GM19035 (cell line): ENCODE measurements around the gene SCN2B.
"Not testable (repeated sequence)": the region's sequence is repeated elsewhere in the genome, so short reads cannot be mapped to it uniquely, and the experiment has no call there.

Experiments
- ATAC-seq: cut with Tn5 transposase; IDR thresholded peaks from one replicate; pipeline ENCODE4 v1.9.1; 2021; ENCODE audit not compliant: unreplicated experiment

The SCN2B gene

DNA sequence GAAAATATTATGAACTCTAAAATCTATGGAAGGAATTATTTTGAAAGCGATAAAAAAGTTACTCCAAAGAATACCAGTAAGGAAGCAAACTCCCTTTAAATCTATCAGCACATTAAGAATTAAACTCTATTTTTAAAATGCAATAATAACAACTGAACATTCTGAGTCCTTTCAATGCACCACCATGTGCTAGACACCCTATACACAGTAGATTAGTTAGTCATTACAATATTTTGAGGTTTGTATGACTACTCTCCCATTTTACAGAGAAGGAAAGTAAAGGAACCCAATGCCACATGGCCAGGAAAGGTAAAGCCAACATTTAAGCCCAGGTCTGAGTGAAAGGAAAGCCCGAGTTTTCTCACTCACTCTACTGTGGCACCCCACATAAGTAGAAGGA, 30.6 kb upstream of the SCN2B start:
- ATAC-seq, result no peak

DNA sequence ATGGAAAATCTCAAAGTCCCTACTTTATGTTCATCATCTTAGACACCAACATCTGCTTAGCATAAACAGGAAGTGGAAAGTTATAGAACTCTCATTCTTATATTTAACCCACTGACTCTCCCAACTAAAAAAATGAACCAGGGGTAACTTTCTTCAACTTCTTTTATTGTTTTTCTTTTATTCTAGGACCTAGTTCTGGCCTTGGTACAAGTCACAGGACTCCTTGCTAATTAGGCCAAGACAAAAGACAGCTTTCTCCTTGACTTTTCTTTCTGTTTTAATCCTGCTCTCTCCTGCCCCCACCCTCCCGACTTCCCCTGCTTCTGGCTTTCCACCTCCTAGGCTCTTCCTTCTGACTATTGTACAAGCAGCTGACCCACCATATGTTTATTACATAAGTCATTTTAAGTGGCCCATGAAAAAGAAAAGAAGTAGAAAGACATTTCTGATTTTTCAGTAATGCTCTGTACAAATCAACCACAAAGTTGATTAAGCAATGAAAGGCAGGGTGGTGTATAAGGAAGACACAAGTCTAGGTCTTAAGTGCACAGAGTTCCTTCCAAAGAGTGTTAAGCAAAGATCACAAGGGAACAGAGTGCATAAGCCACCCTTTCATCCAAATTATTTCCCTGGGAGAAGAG, 30.1 kb upstream of the SCN2B start:
- no peak for ATAC-seq

DNA sequence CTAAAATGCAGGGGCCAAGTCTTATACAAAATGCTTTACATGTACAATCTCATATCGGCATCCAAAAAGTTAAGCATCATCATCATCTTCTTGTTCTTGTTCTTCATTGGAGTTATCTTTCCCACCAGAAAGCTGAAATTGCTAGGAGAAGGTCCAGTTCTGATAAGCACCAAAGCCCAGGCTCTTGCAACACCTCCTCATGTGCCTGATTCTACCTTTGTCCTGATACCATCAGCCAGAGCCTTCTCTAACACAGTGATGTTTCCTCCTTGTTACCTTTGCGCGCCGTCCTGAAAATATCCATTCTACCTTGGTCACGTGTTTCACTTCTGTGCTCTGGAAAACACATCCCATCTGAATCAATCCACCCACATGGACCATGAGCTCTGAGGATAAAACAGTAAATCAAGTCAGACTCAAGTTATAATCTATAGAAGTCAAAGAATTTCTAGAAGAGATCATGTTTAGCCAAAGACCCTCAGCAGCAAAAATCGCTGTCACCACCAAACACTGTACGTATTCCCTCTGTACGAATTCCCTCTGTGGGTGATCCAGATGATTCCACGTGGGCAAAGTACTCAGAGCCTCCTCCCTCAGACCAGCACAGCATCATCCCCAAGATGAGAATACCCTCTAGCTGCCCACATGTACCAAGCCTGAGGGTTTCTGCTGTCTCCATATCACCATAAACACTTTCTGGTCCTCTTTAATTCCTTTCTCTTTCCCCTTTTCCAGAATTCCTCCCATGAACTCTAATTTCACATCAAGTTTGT, 29.4 kb upstream of the SCN2B start:
- no peak for ATAC-seq

DNA sequence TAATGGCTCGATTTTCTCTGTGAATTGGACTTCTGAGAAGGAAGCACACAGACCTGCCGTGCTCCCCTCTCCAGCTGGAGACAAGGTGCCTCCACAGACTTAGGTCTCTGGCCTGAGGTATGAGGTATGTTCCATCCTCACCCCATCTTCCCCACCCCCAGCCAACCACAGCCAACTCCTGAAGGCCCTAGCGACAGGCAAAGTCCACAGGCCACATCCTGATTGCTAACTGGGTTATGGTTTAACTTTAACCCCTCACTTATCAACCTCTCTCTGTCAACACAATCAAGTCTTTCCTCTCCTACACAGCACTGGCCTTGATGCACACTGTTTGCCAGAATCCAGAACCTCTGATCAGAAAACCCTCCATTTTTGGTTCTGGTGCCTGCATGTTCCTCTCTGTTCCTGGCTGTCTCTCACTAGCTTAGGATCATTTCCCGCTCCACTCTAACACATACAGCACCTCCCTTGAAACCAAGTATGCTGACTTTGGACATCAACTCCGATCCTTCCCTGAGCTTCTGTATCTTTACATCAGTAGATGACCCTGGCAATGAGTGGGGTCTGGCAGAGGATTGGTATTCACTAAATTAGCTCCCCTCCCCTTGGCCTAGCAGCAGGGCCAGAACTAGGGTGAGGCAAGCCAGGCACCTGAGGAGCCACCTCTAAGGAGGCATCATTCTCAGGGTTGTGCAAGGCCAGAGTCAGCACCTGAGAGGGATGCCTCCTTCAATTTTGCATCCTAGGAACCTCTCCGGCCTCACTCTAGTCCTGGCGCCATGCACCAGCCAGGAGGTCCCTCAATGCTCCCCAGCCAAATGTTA, 26.4 kb upstream of the SCN2B start:
- no peak for ATAC-seq

DNA sequence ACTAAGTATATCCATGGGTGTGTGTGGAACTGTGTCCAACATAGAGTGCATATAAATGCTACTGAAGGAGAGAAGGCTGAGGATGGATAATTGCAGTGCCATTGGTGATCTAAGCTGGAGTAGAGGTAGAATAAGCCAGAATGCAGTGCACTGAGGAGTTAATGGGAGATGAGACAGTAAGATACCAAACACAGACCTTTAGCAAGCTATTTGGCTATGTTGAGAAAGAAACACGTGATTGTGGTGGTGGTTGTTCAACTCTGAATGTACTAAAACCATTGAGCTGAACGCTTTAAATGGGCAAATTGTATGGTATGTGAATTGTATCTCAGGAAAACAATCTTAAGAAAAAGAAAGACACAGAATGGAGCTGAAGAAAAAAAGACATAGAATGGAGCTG, 25.5 kb upstream of the SCN2B start:
- ATAC-seq, result no peak

DNA sequence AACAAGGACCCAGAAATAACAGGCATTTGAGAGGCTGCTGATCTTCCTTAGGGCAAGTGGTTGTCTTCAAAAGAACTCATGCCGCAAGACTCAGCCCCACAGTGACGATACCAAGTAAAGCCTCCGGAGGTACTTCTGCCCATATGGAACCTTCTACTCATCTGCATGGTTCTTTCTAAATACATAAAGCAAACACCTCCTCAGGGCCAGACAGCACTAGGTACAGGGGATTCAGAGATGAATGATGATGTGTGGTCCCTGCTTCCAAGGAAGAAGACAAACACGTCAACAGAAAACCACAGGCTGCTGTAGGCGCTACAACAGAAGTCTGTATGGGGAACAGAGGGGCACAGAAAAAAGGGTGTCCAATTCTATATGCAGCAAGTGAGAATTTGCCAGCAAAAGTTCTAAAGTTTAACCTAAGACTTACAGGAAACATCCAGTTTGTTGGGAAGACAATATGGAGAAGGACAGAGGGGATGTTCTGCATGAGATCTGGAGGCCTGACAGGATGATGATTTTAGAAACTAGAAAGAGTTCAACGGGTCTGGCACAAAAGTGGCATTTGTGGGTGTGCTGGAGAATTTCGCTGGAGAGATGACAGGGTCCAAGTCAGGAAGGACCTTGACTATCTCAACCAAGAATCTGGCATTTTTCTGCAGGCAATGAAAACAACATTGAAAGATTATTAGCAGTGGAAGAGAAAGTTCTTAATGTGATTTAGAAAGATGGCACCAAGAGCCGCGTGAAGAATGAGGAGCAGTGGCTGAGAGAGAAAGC, 24.7 kb upstream of the SCN2B start:
- no peak for ATAC-seq

DNA sequence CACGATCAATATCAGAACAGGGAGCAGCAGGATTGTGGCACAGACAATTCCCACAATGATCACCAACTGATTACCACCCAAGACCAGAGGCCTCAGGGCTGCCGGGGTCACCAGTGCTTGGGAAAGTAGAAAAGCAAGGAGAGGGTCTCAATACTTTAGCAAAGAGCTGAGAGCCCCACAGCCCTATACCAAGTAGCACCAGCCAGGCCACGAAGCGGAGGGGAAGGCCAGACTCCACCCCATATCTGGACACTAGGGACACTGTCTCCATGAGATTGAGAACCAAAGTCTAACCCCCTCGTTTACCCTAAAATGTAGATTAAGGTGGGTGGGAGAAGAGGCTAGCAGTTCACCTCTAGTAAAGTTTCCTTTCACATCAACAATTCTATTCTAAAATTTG, 24.1 kb upstream of the SCN2B start:
- no peak for ATAC-seq

DNA sequence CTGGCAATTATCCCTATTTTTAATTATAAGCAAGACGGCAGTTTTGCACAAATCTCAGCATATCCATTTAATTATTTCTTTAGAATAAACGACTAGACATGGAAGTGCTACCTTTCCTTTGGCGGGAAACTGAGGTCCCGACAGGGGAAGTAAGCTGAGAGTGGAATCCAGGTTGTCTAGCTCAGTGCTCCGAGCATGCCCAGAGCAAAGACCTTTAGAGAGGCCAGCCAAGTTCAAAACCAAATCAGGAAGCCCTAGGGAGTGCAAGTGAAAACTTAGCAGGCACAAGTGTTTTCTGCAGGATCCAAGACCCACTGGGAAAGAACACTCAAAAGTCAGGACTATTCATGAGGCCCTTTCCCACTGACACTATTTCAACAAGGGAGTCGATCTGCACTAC, 22.7 kb upstream of the SCN2B start:
- no peak for ATAC-seq

DNA sequence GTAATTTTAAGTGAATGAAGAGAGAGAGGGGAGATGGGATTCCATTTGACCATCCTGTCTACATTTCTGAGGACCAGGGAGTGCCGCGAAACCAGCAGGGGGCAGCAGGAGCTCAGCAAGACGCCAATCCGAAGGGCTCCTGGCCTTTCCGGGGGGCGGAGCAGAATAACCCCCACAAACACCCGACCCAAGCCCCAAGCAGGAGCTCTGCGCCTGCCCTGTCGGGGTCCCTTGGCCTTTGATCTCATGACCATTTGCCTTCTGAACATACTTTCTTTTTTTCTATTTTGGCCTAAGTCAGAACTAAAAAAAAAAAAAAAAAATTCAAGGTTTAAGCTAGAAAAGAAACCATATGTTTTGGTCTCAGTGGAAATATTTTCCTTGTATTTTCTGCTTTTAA, 21.9 kb upstream of the SCN2B start:
- ATAC-seq, result no peak

DNA sequence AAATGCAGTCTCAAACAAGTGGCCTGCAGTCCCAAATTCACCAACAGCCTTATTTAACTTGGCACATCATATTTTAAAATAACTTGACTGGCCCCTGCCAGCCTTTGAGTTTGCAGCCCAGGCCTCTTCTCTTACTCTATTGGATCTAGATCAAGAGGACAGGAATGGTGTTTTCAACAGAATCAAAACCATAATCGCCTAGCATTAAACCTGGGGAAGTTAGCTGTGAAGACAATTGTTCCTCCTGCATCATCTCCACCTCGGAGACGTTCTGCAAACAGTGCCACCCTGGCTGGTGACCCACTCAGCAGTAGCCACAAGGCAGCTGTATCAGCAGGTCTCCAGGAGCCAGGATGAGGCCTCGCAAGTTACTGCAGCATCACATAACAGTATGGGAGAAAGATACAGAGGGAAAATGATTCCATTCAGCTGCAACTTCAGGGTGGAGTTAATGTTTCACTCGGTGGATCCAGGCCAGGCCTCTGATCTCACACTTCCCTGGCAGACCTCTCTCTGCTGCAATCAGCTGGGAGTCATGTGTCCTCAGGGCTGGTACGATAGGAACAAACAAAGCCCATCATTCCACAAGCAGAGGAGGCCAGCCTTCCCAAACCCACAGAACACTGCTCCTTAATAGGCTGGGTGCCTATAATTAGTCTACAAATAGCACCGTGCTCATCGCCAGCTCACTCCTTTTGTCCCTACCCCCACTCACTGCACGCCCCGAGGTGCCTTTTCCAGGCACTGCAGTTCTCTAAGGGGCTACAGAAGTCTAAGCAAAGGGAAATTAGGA, 18.6 kb upstream of the SCN2B start:
- no peak for ATAC-seq

DNA sequence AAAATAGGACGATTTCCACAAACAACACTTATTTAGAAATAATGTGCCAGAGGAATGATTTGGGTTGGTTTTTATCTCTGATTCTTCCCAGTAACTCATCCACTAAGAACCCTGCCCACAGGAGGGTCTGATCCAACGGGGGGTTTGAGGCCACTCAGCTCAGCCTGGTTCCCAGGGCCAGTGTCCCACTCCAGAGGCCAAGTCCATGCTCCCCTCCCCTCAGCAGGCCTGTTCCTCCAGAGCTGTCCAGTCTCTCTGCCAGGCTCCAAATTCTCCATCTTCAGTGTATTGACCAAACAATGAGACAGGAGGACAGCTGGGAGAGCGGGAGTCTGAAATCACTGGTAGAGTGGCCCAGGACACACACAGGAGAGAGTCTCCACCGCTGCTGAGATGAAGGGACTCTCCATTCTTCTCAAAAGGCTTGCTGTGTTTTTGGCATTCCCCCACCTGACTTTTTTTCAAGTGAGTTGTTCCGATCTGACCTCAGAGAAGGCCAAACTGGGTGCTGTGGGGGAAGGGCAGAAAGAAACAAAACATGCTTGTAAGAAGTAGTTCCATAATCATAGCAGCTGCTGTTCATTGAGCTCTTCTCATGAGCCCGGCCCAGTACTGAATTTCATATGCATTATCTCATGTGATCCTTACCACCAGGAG, 17.6 kb upstream of the SCN2B start:
- ATAC-seq, result no peak

DNA sequence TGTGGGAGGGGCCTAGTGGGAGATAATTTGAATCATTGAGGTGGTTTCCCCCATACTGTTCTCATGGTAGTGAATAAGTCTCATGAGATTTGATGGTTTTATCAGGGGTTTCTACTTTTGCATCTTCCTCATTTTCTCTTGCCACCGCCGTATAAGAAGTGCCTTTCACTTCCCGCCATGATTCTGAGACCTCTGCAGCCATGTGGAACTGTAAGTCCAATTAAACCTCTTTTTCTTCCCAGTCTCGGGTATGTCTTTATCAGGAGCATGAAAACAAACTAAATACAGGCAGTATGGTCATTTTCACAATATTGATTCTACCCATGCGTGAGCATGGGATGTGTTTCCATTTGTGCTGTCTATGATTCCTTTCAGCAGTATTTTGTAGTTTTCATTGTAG, 16.4 kb upstream of the SCN2B start:
- not testable (repeated sequence) for ATAC-seq

DNA sequence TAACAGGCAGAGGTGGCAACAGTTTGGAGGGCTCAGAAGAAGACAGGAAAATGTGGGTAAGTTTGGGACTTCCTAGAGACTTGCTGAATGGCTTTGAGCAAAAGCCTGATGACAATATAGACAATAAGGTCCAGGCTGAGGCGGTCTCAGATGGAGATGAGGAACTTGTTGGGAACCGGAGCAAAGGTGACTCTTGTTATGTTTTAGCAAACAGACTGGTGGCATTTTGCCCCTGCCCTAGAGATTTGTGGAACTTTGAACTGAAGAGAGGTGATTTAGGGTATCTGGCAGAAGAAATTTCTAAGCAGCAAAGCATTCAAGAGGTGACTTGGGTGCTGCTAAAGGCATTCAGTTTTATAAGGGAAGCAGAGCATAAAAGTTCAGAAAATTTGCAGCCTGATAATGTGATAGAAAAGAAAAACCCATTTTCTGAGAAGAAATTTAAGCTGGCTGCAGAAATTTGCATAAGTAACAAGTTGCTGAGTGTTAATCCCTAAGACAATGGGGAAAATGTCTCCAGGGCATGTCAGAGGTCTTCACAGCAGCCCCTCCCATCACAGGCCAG, 14.6 kb upstream of the SCN2B start:
- ATAC-seq, result not testable (repeated sequence)

DNA sequence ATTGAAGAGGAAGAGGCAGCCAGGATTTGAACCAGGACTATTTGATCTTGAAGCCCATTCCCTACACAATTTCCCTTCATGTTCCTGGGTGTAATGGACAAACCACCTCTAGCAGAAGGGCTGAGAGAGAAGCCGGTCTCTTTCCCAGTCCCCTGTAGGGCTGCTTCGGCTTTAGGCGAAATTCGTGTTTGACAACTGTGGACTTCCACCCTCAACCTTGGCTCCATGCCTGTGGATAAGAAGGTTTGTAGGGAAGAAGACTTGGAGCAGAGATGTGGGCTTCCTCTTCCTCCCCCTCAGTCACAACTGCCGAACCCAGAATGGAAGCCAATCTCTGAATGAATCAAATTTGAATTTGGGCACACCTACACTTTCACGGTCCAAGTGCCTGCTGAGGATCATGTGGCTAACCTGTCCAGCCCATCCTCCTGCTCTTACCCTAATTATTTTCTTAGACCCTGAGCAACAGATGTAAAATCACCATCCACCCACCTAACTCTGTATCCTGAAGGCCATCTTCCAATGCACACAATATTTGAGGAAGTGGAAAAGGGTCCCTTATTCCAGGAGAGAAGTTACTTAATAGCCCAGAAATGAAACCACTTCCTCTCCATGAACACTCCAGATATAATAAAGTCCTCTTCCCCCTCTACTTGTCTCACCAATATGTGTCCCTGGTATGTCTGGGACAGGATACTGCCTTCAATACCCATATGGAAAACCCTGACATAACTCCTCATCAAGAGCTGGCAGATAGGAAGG, 10.1 kb upstream of the SCN2B start:
- ATAC-seq, result no peak

DNA sequence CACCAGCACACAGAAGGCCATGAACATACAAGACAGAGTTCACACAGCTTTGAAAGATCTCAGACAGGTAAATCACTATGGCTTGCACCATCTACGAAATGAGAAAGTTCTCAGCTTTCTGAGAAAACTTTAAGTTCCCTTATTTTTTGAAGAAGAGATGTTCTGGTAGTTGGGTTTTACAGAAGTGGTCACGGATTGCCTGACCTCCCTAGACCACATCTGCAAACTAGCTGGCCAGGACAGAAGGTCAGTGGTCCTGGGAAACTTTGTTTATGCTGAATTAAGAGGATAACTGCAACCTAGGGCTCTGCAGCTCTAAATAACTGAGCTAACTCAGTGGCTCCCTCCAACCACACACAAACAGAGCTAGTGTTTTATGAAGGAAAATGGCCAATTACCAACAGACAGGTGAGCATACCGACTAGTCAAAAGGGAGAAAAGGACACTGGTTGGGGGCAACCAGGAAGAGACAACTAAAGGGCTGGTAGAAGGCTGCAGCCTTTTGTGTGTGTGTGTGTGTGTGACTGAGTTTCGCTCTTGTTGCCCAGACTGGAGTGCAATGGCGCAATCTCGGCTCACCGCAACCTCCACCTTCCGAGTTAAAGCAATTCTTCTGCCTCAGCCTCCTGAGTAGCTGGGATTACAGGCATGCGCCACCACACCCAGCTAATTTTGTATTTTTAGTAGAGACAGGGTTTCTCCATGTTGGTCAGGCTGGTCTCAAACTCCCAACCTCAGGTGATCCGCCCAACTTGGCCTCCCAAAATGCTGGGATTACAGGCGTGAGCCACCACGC, 8.5 kb upstream of the SCN2B start:
- ATAC-seq, result no peak

DNA sequence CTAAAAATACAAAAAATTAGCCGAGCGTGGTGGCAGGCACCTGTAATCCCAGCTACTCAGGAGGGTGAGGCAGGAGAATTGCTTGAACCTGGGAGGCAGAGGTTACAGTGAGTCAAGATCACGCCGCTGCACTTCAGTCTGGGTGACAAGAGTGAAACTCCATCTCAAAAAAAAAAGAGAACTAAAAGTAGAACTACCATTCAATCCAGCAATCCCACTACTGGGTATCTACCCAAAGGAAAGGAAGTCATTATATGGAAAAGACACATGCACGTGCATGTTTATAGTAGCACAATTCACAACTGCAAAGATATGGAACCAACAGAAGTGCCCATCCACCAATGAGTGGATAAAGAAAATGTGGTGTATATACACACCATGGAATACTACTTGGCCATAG, 7.3 kb upstream of the SCN2B start:
- not testable (repeated sequence) for ATAC-seq

DNA sequence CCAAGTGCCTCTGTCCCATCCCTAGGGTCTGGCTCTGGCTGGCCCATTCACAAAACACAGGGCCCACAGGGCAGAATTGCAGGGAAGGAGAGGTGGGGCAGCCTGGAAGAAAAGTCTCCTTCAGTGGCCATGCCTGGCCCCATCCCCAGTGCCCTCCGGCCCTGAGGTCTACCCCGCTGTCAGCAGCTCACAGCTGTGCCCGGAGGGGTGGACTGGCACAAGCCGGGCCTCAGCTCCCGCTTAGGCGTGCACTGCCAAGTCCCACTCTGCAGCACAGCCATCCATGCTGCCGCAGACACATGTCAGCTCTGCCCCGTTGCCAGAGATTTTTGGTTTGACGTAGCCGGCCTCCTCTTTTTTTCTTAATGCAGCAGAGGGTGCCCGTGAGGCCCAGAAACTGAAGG, 3.9 kb upstream of the SCN2B start:
- ATAC-seq, result no peak

DNA sequence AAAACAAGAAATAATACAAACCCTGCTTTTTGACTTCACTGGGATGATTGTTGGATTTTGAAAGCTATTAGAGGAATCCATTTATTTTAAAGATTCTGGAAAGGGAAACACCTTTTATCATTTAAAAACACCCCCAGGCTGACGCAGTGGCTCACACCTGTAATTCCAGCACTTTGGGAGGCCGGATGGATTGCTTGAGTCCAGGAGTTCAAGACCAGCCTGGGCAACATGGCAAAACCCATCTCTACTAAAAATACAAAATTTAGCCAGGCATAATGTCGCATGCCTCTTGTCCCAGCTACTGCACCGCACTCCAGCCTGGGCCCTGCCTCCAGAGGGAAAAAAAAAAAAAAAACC, 317 bp upstream of the SCN2B start:
- ATAC-seq, result no peak
